ENCODE measurements around the gene HELZ.

The HELZ gene

GRCh38 chr17:67265436-67266019 lies 20.5 kb upstream of the HELZ start:
- H3K23ac ChIP-seq (ENCODE audit: low read length in 2 of 2), result no peak overlapping the region
- H3K36me3 ChIP-seq (ENCODE audit: control insufficient read depth in 1 of 2, insufficient read depth in 2 of 2, low read depth in 1 of 2, low read length in 2 of 2), result no peaks in the 10 kb centered on the region
- no peak overlapping the region for H4K8ac ChIP-seq (ENCODE audit: low read length)
- no peaks in the 10 kb centered on the region for H3K9me3 ChIP-seq (ENCODE audit: control insufficient read depth, low read length)
- no peak overlapping the region for H2BK5ac ChIP-seq (ENCODE audit: low read depth, low read length, poor library complexity, severe bottlenecking)
- no peak overlapping the region for H3K4me2 ChIP-seq (ENCODE audit: low read length, poor library complexity, severe bottlenecking)
- no peak for DNase-seq
- H3K27ac ChIP-seq (ENCODE audit: low read length, poor library complexity, severe bottlenecking), result no peak overlapping the region
- no peak overlapping the region for H2AK5ac ChIP-seq (ENCODE audit: low read length, severe bottlenecking)
- no peaks in the 10 kb centered on the region for H3K79me1 ChIP-seq (replicated peaks; ENCODE audit: low read length, poor library complexity, severe bottlenecking)
- no peak overlapping the region for H3K9ac ChIP-seq (ENCODE audit: low read length)
- H2BK15ac ChIP-seq (ENCODE audit: low read depth, poor library complexity, severe bottlenecking), result no peak overlapping the region
- H2BK12ac ChIP-seq (ENCODE audit: low read length in 2 of 2), result no peak overlapping the region
- H3K4me3 ChIP-seq (ENCODE audit: insufficient read depth in 1 of 2, low read depth in 1 of 2, low read length in 2 of 2), result no peak overlapping the region
- no peak overlapping the region for H2AFZ ChIP-seq (ENCODE audit: low read depth, low read length)
- H2BK120ac ChIP-seq (ENCODE audit: low read depth, low read length), result no peak overlapping the region
- WGBS, result no CpG with 5 or more reads among the region's 4 CpGs
- H3K14ac ChIP-seq (ENCODE audit: low read length in 2 of 2), result no peak overlapping the region
- no peak overlapping the region for H3K18ac ChIP-seq (ENCODE audit: low read depth in 1 of 2, low read length in 2 of 2)
- no peak overlapping the region for H3K4ac ChIP-seq (ENCODE audit: low read depth in 1 of 2, low read length in 2 of 2)
- no peaks in the 10 kb centered on the region for H3K4me1 ChIP-seq (ENCODE audit: control insufficient read depth, insufficient read depth, low read depth, low read length)
- no peaks in the 10 kb centered on the region for H3K27me3 ChIP-seq (ENCODE audit: control insufficient read depth in 1 of 2, insufficient read depth in 1 of 2, low read length in 2 of 2)
- H4K91ac ChIP-seq (ENCODE audit: low read length), result no peak overlapping the region

DNA sequence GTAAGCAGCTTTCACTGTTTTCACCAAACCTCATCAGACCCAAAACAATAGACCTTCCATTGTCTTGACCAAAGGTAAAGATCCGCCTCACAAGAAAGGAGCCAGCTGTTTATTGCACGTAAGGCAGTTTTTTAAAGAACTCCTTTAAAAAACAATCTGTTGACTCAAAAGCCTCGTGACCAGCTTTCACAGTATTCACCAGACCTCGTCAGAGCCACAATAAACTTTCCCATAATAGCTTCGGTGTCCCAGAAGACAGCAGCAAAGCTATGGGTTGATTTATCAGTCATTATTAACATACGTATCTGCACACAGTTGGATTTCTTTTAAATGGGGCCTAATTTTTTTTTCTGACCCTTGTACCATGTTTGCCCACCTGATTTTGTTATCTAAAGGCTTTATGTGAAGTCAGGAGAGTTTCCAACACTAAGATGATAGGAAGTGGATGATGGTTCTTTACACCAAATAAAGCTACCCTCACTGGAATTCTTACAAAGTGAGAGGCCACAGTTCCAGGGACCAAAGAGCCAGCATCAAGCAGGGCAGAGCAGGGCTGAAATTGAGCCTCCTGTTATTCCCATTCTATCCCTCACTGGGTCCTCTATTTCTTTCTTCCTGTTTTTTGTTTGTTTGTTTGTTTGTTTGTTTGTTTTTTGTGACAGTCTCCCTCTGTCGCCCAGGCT lies 17.6 kb upstream of the HELZ start:
- Histone ChIP-seq H3K4ac (ENCODE audit: low read depth in 1 of 2, low read length in 2 of 2) (no peak overlapping the region), H2BK12ac (ENCODE audit: low read length in 2 of 2) (no peak overlapping the region), H3K4me3 (ENCODE audit: insufficient read depth in 1 of 2, low read depth in 1 of 2, low read length in 2 of 2) (no peak overlapping the region), H4K91ac (ENCODE audit: low read length) (no peak overlapping the region), H3K9ac (ENCODE audit: low read length) (no peak overlapping the region), H4K8ac (ENCODE audit: low read length) (no peak overlapping the region), H3K27me3 (ENCODE audit: control insufficient read depth in 1 of 2, insufficient read depth in 1 of 2, low read length in 2 of 2) (no peaks in the 10 kb centered on the region), H2BK5ac (ENCODE audit: low read depth, low read length, poor library complexity, severe bottlenecking) (no peak overlapping the region), H3K23ac (ENCODE audit: low read length in 2 of 2) (no peak overlapping the region), H3K36me3 (ENCODE audit: control insufficient read depth in 1 of 2, insufficient read depth in 2 of 2, low read depth in 1 of 2, low read length in 2 of 2) (no peaks in the 10 kb centered on the region), H3K9me3 (ENCODE audit: control insufficient read depth, low read length) (no peaks in the 10 kb centered on the region), H2BK120ac (ENCODE audit: low read depth, low read length) (no peak overlapping the region), H3K4me1 (ENCODE audit: control insufficient read depth, insufficient read depth, low read depth, low read length) (peaks cover 6% of the 10 kb centered on the region), H3K4me2 (ENCODE audit: low read length, poor library complexity, severe bottlenecking) (no peak overlapping the region), H3K79me1 (replicated peaks; ENCODE audit: low read length, poor library complexity, severe bottlenecking) (no peaks in the 10 kb centered on the region), H2AFZ (ENCODE audit: low read depth, low read length) (no peak overlapping the region), H2AK5ac (ENCODE audit: low read length, severe bottlenecking) (no peak overlapping the region), H3K18ac (ENCODE audit: low read depth in 1 of 2, low read length in 2 of 2) (no peak overlapping the region), H3K14ac (ENCODE audit: low read length in 2 of 2) (no peak overlapping the region), H2BK15ac (ENCODE audit: low read depth, poor library complexity, severe bottlenecking) (no peak overlapping the region), H3K27ac (ENCODE audit: low read length, poor library complexity, severe bottlenecking) (no peak overlapping the region)
- WGBS, result 54% methylated on average over 6 of the region's 7 CpGs
- DNase-seq, result peak; percentile 68

DNA sequence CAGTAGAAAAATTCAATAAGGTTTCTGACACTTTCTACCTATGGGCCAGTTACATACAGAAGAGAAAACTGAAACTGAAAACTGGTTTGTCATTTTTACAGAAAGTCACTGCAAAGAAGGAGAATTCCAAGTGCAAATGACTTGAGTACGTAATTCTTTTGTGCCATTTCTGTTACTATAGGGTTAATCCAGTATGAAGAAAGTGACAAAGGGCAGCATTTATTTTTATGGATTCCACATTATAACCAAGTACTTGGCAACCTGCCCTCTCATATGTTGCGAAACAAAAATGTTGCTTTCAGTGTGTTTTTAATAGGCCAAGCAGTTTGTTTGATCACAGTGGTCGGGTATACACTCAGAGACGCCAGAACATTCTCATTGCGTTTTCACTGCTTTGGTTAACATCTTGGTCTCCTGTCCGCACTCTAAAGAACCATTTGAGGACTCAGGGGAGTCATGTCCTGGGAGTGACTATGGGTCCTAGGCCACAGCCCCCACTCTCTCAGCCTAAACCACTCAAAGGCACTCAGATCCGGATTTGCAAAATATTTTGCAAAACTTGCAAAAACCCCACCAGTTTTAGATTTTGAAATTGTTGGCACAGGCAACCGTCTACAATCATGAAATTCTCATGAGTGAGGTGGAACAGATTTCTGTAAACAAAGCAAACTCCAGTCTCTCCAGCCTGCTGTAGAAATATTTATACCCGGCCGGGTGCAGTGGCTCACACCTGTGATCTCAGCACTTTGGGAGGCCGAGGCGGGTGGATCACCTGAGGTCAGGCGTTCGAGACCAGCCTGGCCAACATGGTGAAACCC lies 15.4 kb upstream of the HELZ start:
- H3K4ac ChIP-seq (ENCODE audit: low read depth in 1 of 2, low read length in 2 of 2), result no peak overlapping the region

DNA sequence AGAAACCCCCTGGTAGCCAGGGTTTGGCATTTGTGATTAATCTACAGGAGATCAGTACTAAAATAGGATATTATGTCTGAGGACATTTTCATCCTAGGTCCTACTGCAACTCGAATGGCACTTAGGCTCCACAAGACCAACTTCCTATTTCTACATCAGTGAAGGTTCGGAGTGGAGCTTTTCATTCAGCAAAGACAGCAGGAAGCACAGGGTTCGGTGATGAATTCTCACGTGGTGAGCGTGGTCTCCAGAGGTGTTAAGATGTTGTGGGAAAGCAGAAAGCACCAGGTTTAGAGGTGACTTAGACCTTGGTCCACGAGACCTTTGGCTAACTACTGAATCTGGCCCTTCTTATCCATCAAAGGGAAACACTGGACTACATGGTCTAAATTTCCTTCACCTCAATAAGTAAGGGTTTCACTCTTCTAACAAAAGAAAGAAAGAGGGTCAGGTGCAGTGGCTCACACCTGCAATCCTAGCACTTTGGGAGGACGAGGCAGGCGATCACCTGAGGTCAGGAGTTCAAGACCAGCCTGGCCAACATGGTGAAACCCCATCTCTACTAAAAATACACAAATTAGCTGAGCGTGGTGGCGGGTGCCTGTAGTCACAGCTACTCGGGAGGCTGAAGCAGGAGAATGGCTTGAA lies 13.9 kb upstream of the HELZ start:
- Histone ChIP-seq H3K4ac (ENCODE audit: low read depth in 1 of 2, low read length in 2 of 2) (no peak overlapping the region), H4K91ac (ENCODE audit: low read length) (no peak overlapping the region), H2BK15ac (ENCODE audit: low read depth, poor library complexity, severe bottlenecking) (no peak overlapping the region), H3K23ac (ENCODE audit: low read length in 2 of 2) (no peak overlapping the region), H2AK5ac (ENCODE audit: low read length, severe bottlenecking) (peak overlapping the region; percentile 10), H3K18ac (ENCODE audit: low read depth in 1 of 2, low read length in 2 of 2) (peak overlapping the region; percentile 28 to 56), H2BK120ac (ENCODE audit: low read depth, low read length) (no peak overlapping the region), H2BK5ac (ENCODE audit: low read depth, low read length, poor library complexity, severe bottlenecking) (no peak overlapping the region), H3K4me2 (ENCODE audit: low read length, poor library complexity, severe bottlenecking) (no peak overlapping the region), H3K9ac (ENCODE audit: low read length) (peak overlapping the region; percentile 21), H3K27me3 (ENCODE audit: control insufficient read depth in 1 of 2, insufficient read depth in 1 of 2, low read length in 2 of 2) (no peaks in the 10 kb centered on the region), H3K4me3 (ENCODE audit: insufficient read depth in 1 of 2, low read depth in 1 of 2, low read length in 2 of 2) (no peak overlapping the region), H2BK12ac (ENCODE audit: low read length in 2 of 2) (peak overlapping the region in 1 of 2 experiments; percentile 55), H3K27ac (ENCODE audit: low read length, poor library complexity, severe bottlenecking) (no peak overlapping the region), H3K36me3 (ENCODE audit: control insufficient read depth in 1 of 2, insufficient read depth in 2 of 2, low read depth in 1 of 2, low read length in 2 of 2) (no peaks in the 10 kb centered on the region), H3K79me1 (replicated peaks; ENCODE audit: low read length, poor library complexity, severe bottlenecking) (no peaks in the 10 kb centered on the region), H3K14ac (ENCODE audit: low read length in 2 of 2) (no peak overlapping the region), H3K4me1 (ENCODE audit: control insufficient read depth, insufficient read depth, low read depth, low read length) (peaks cover 7% of the 10 kb centered on the region), H3K9me3 (ENCODE audit: control insufficient read depth, low read length) (no peaks in the 10 kb centered on the region), H2AFZ (ENCODE audit: low read depth, low read length) (no peak overlapping the region), H4K8ac (ENCODE audit: low read length) (no peak overlapping the region)
- DNase-seq, result no peak
- WGBS, result 91% methylated on average over 9 of the region's 11 CpGs

More for the DNA sequence above, 15.4 kb upstream of the HELZ start:
- peak; percentile 74 for DNase-seq
- peak overlapping the region in 1 of 2 experiments; percentile 60 for H3K4me3 ChIP-seq (ENCODE audit: insufficient read depth in 1 of 2, low read depth in 1 of 2, low read length in 2 of 2)
- no peak overlapping the region for H3K4me2 ChIP-seq (ENCODE audit: low read length, poor library complexity, severe bottlenecking)
- no peak overlapping the region for H3K18ac ChIP-seq (ENCODE audit: low read depth in 1 of 2, low read length in 2 of 2)
- H4K8ac ChIP-seq (ENCODE audit: low read length), result no peak overlapping the region
- no peak overlapping the region for H2BK120ac ChIP-seq (ENCODE audit: low read depth, low read length)
- H3K9me3 ChIP-seq (ENCODE audit: control insufficient read depth, low read length), result no peaks in the 10 kb centered on the region
- peak overlapping the region; percentile 3 for H3K27ac ChIP-seq (ENCODE audit: low read length, poor library complexity, severe bottlenecking)
- H2BK12ac ChIP-seq (ENCODE audit: low read length in 2 of 2), result no peak overlapping the region
- peaks cover 6% of the 10 kb centered on the region for H3K4me1 ChIP-seq (ENCODE audit: control insufficient read depth, insufficient read depth, low read depth, low read length)
- no peaks in the 10 kb centered on the region for H3K36me3 ChIP-seq (ENCODE audit: control insufficient read depth in 1 of 2, insufficient read depth in 2 of 2, low read depth in 1 of 2, low read length in 2 of 2)
- no peak overlapping the region for H2AK5ac ChIP-seq (ENCODE audit: low read length, severe bottlenecking)
- WGBS, result 76% methylated on average over 11 of the region's 14 CpGs
- no peak overlapping the region for H4K91ac ChIP-seq (ENCODE audit: low read length)
- H3K79me1 ChIP-seq (replicated peaks; ENCODE audit: low read length, poor library complexity, severe bottlenecking), result no peaks in the 10 kb centered on the region
- no peak overlapping the region for H3K14ac ChIP-seq (ENCODE audit: low read length in 2 of 2)
- no peaks in the 10 kb centered on the region for H3K27me3 ChIP-seq (ENCODE audit: control insufficient read depth in 1 of 2, insufficient read depth in 1 of 2, low read length in 2 of 2)
- H2BK15ac ChIP-seq (ENCODE audit: low read depth, poor library complexity, severe bottlenecking), result no peak overlapping the region
- no peak overlapping the region for H2AFZ ChIP-seq (ENCODE audit: low read depth, low read length)
- H3K9ac ChIP-seq (ENCODE audit: low read length), result peak overlapping the region; percentile 77
- H3K23ac ChIP-seq (ENCODE audit: low read length in 2 of 2), result no peak overlapping the region
- no peak overlapping the region for H2BK5ac ChIP-seq (ENCODE audit: low read depth, low read length, poor library complexity, severe bottlenecking)

Measured in mesenchymal stem cell (in vitro differentiated cells and primary cell).